HepG2 (cell line): ENCODE measurements around the gene MAPK13. TPM values are rescaled to one million over a fixed set of nuclear protein-coding genes. Genes with fewer than 3 reads are reported as not detected.

Experiments used
- FOXK2 ChIP-seq: fragments of 450-650 bp; IDR thresholded peaks from 2 replicates; pipeline ENCODE4 v1.6.1; 2016
- GABPB1 ChIP-seq: IDR thresholded peaks from 2 replicates; pipeline ENCODE4 v1.6.1; 2016; ENCODE audit warnings: mild to moderate bottlenecking, missing genetic modification reagents, moderate library complexity, missing compliant biosample characterization
- HDAC2 ChIP-seq: sonication (generic); formaldehyde crosslinking; IDR thresholded peaks from 2 replicates; pipeline ENCODE4 v1.4.0; 2020; ENCODE audit warnings: missing genetic modification reagents
- KLF9 ChIP-seq: IDR thresholded peaks from 2 replicates; pipeline ENCODE4 v1.6.1; 2016; ENCODE audit warnings: low read depth
- NCOA5 ChIP-seq: sonication (generic); formaldehyde crosslinking; IDR thresholded peaks from 2 replicates; pipeline ENCODE4 v1.4.0; 2020; ENCODE audit warnings: missing genetic modification reagents
- NR2F2 ChIP-seq: IDR thresholded peaks from 2 replicates; pipeline ENCODE4 v1.6.1; 2012; ENCODE audit warnings: low read depth, inconsistent platforms, borderline replicate concordance
- TEAD3 ChIP-seq: optimal IDR thresholded peaks from 2 replicates; pipeline ENCODE3; 2016; ENCODE audit warnings: borderline replicate concordance
- U2AF2 ChIP-seq: fragments of 200-400 bp; formaldehyde crosslinking; IDR thresholded peaks from 2 replicates; pipeline ENCODE4 v1.6.1; 2017; ENCODE audit warnings: low read depth, mild to moderate bottlenecking, low read length
- XRCC5 ChIP-seq: fragments of 200-400 bp; formaldehyde crosslinking; optimal IDR thresholded peaks from 2 replicates; pipeline ENCODE3; 2017; ENCODE audit warnings: mild to moderate bottlenecking, low read length
- ZFP90 ChIP-seq: sonication (generic); formaldehyde crosslinking; IDR thresholded peaks from 2 replicates; pipeline ENCODE4 v1.8.0; 2022; ENCODE audit warnings: missing genetic modification reagents, mild to moderate bottlenecking, inconsistent platforms, borderline replicate concordance
- ZFYVE20 ChIP-seq: sonication (generic); formaldehyde crosslinking; IDR thresholded peaks from 2 replicates; pipeline ENCODE4 v1.8.0; 2023; ENCODE audit warnings: low read depth, mild to moderate bottlenecking, moderate library complexity, missing genetic modification reagents, borderline replicate concordance
- ZNF260 ChIP-seq: sonication (generic); formaldehyde crosslinking; IDR thresholded peaks from 2 replicates; pipeline ENCODE4 v1.4.0; 2020; ENCODE audit warnings: missing genetic modification reagents, low read depth, mild to moderate bottlenecking, borderline replicate concordance
- ZNF510 ChIP-seq: sonication (generic); formaldehyde crosslinking; IDR thresholded peaks from 2 replicates; pipeline ENCODE4 v1.4.0; 2020; ENCODE audit warnings: low read depth, mild to moderate bottlenecking, missing genetic modification reagents
- ZNF629 ChIP-seq: sonication (generic); formaldehyde crosslinking; conservative IDR thresholded peaks from 2 replicates; pipeline ENCODE4 v1.5.0; 2020; ENCODE audit warnings: missing genetic modification reagents
- ZNF766 ChIP-seq: sonication (generic); formaldehyde crosslinking; IDR thresholded peaks from 2 replicates; pipeline ENCODE4 v1.5.0; 2020; ENCODE audit warnings: missing genetic modification reagents, borderline replicate concordance
- ZNF781 ChIP-seq: sonication (generic); formaldehyde crosslinking; IDR thresholded peaks from 2 replicates; pipeline ENCODE4 v1.5.1; 2020; ENCODE audit warnings: borderline replicate concordance, mild to moderate bottlenecking, missing genetic modification reagents; ENCODE audit errors: not compliant biosample characterization
- ZNF878 ChIP-seq: sonication (generic); formaldehyde crosslinking; IDR thresholded peaks from 2 replicates; pipeline ENCODE4 v1.8.1; 2023; ENCODE audit warnings: mild to moderate bottlenecking, missing genetic modification reagents, moderate library complexity
- polyA plus RNA-seq, 8 experiments: library from polyadenylated mRNA; depleted of rRNA in 3 of 8; stranded (reverse) in 7 of 8; unstranded in 1 of 8; fragments of >200 nt; fragmentation: Illumina TruSeq in 4 of 8; extraction: Trizol in 4 of 8; gene quantifications; 2 replicates each; pipeline versions ENCODE4 v1.2.1 to v1.2.3, GENCODE V29; 2011 to 2016; ENCODE audit warnings: low read depth in 4 of 8, missing spikeins in 1 of 8, mixed read lengths in 1 of 8; ENCODE audit not compliant: insufficient read depth in 1 of 8
- total RNA-seq, 5 experiments: library from RNA; depleted of rRNA; stranded (reverse); fragments of >200 nt; fragmentation: Illumina TruSeq; extraction: Trizol; gene quantifications; 2 replicates each; pipeline ENCODE4 v1.2.3, GENCODE V29; 2016; ENCODE audit warnings: low read depth in 1 of 5
- TF ChIP-seq, protein P1 (sequence below), 2 experiments: sonication (generic) in 1 of 2; formaldehyde crosslinking in 1 of 2; IDR thresholded peaks; 2 replicates each; pipeline versions ENCODE4 v1.5.1 to v1.6.1; 2011 to 2020; ENCODE audit warnings: borderline replicate concordance in 1 of 2, low read depth in 1 of 2, low read length in 1 of 2, mild to moderate bottlenecking in 1 of 2, missing genetic modification reagents in 1 of 2, moderate library complexity in 1 of 2
- TF ChIP-seq, protein P2 (sequence below): sonication (generic); formaldehyde crosslinking; IDR thresholded peaks from 2 replicates; pipeline ENCODE4 v1.8.1; 2023; ENCODE audit warnings: mild to moderate bottlenecking, moderate library complexity, missing genetic modification reagents
- TF ChIP-seq, protein P3 (sequence below): sonication (generic); formaldehyde crosslinking; conservative IDR thresholded peaks from 2 replicates; pipeline ENCODE4 v1.8.1; 2023; ENCODE audit warnings: missing genetic modification reagents
- TF ChIP-seq, protein P4 (sequence below): sonication (generic); formaldehyde crosslinking; conservative IDR thresholded peaks from 2 replicates; pipeline ENCODE4 v1.8.0; 2022; ENCODE audit warnings: mild to moderate bottlenecking, moderate library complexity, missing genetic modification reagents

Gene MAPK13
- total and polyA plus RNA-seq, 2 of the 13 experiments (the other 11 are each of a cell fraction or from before 2014, with no cell fraction given) = 12.7 to 43.4 TPM

DNA sequence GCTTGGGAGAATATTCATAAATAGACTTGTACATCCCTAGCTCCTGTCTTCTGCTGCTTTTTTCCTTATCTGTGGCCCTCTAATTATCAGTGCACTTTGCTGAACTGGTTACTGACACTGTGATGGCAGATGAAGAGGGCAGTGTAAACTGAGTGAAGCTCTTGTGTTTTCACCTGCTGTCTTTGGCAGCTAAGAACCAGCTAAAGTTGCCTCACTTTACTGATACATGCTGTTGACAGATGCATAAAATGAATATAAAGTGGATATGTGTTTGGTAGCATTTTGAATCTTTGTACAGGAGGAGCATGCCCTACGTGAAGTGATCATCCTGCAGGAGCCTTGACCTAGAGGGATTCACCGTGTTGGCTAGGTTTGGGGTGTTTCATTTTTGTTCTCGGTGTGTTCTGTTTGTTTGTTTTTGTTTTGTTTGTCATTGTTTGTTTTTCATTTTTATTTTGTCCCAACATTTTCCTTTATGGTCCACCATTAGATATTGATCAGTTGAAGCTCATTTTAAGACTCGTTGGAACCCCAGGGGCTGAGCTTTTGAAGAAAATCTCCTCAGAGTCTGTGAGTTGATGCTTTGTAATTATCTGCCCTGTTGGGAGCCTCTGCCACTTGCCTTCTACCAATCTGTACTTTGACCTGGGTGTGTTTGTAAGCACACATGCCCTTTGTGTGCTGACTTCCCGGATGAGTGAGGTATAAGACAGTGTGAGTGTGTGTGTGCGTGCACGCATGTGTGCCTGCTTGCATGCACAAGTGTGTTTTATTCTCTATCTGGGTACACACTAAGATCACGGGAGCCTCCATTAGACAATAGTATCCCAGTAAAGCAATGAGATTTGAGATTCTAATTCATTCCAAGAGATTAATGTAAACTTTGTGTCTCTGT is 34.6 kb upstream of the MAPK13 start (continued):
- 0 out of 2 replicates have a peak, but pooled peaks have one; percentile 23 for TF ChIP-seq ZFP90
- TF ChIP-seq ZFYVE20 (CRISPR knock-in tag) = no peak
- TF ChIP-seq ZNF781 = no peak
- TF ChIP-seq ZNF878 (CRISPR knock-in tag) = peak; percentile 67; the same call in 1 of the 2 replicates
- peak; percentile 79 for TF ChIP-seq NR2F2
- TF ChIP-seq, protein P1, sequence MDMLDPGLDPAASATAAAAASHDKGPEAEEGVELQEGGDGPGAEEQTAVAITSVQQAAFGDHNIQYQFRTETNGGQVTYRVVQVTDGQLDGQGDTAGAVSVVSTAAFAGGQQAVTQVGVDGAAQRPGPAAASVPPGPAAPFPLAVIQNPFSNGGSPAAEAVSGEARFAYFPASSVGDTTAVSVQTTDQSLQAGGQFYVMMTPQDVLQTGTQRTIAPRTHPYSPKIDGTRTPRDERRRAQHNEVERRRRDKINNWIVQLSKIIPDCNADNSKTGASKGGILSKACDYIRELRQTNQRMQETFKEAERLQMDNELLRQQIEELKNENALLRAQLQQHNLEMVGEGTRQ (IDR thresholded peaks at IDR 0.05; ENCODE audit: low read depth, low read length) = no peak
- TF ChIP-seq, protein P1 (CRISPR knock-in tag; IDR thresholded peaks at IDR 0.05; ENCODE audit: borderline replicate concordance) = no peak
- no peak for TF ChIP-seq NCOA5 (CRISPR knock-in tag)
- no peak for TF ChIP-seq U2AF2
- TF ChIP-seq KLF9 (CRISPR knock-in tag) = peak; percentile 34; the same call in 1 of the 2 replicates
- no peak for TF ChIP-seq ZNF766
- peak; percentile 91 for TF ChIP-seq TEAD3 (CRISPR knock-in tag)
- TF ChIP-seq, protein P2, sequence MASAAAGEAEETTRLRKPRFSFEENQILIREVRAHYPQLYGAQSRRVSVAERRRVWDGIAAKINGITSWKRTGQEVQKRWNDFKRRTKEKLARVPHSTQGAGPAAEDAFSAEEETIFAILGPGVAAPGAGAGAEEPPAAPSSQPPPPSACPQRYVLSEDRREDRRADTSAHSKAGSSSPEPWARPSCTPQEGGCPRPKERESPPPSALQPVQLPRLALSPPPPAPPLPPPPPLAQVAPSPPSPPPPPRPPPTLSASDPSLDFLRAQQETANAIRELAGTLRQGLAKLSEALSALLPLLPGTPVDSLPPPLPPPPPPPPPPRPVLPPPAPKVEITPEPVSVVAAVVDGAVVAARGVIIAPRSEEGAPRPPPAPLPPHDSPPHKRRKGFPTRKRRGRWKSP (CRISPR knock-in tag) = peak; percentile 70; the same call in 1 of the 2 replicates
- TF ChIP-seq FOXK2 = 0 out of 2 replicates have a peak, but pooled peaks have one; percentile 25
- TF ChIP-seq, protein P3, sequence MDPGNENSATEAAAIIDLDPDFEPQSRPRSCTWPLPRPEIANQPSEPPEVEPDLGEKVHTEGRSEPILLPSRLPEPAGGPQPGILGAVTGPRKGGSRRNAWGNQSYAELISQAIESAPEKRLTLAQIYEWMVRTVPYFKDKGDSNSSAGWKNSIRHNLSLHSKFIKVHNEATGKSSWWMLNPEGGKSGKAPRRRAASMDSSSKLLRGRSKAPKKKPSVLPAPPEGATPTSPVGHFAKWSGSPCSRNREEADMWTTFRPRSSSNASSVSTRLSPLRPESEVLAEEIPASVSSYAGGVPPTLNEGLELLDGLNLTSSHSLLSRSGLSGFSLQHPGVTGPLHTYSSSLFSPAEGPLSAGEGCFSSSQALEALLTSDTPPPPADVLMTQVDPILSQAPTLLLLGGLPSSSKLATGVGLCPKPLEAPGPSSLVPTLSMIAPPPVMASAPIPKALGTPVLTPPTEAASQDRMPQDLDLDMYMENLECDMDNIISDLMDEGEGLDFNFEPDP (CRISPR knock-in tag) = no peak
- TF ChIP-seq ZNF510 = no peak
- TF ChIP-seq ZNF260 = no peak
- peak; percentile 43 for TF ChIP-seq XRCC5
- peak; percentile 99 for TF ChIP-seq HDAC2
- TF ChIP-seq, protein P4, sequence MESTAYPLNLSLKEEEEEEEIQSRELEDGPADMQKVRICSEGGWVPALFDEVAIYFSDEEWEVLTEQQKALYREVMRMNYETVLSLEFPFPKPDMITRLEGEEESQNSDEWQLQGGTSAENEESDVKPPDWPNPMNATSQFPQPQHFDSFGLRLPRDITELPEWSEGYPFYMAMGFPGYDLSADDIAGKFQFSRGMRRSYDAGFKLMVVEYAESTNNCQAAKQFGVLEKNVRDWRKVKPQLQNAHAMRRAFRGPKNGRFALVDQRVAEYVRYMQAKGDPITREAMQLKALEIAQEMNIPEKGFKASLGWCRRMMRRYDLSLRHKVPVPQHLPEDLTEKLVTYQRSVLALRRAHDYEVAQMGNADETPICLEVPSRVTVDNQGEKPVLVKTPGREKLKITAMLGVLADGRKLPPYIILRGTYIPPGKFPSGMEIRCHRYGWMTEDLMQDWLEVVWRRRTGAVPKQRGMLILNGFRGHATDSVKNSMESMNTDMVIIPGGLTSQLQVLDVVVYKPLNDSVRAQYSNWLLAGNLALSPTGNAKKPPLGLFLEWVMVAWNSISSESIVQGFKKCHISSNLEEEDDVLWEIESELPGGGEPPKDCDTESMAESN (CRISPR knock-in tag) = 0 out of 2 replicates have a peak, but pooled peaks have one; percentile 39
- TF ChIP-seq GABPB1 (CRISPR knock-in tag) = peak; percentile 54; the same call in 1 of the 2 replicates
- peak; percentile 63; the same call in 1 of the 2 replicates for TF ChIP-seq ZNF629
